ENCODE measurements around the gene CRP. TPM values are rescaled to one million over a fixed set of nuclear protein-coding genes. Genes with fewer than 3 reads are reported as not detected.
"Not testable (repeated sequence)": the region's sequence is repeated elsewhere in the genome, so short reads cannot be mapped to it uniquely, and the experiment has no call there.

CRP gene
- total and polyA plus RNA-seq, 2 experiments from 2014 or later: not detected

- no peaks in the 10 kb centered on the region for H3K9me3 ChIP-seq (ENCODE audit: low read depth)
- 66% methylated on average over 3 of the region's 3 CpGs for WGBS (ENCODE audit: low lambda C conversion rate, missing lambda C conversion rate)
- H3K79me2 ChIP-seq: no peaks in the 10 kb centered on the region
- H3K27me3 ChIP-seq: no peaks in the 10 kb centered on the region
- H3K4me2 ChIP-seq: no peak overlapping the region
- no peak for DNase-seq (ENCODE audit: low spot score)
- H3K4me1 ChIP-seq (ENCODE audit: insufficient read depth): no peaks in the 10 kb centered on the region
- no peak overlapping the region for H3K27ac ChIP-seq
- no peak overlapping the region for H2AFZ ChIP-seq
- H3K9me2 ChIP-seq (replicated peaks; ENCODE audit: insufficient read depth): no peaks in the 10 kb centered on the region
- no peaks in the 10 kb centered on the region for H3K36me3 ChIP-seq (replicated peaks; ENCODE audit: insufficient read depth, low read depth)
- no peak for TF ChIP-seq EZH2phosphoT487 (IDR thresholded peaks at IDR 0.05; ENCODE audit: low read depth, severe bottlenecking, unreplicated experiment)
- no peak for TF ChIP-seq EZH2 (IDR thresholded peaks at IDR 0.05; ENCODE audit: borderline replicate concordance)
- no peak for TF ChIP-seq CTCF (IDR thresholded peaks at IDR 0.05; ENCODE audit: poor library complexity)
- H4K20me1 ChIP-seq (ENCODE audit: insufficient read depth, poor library complexity, severe bottlenecking): no peaks in the 10 kb centered on the region
- H3K4me3 ChIP-seq: no peak overlapping the region
These were observed 32.3 kb upstream of the CRP start for GRCh38 chr1:159746666-159747065.

GRCh38 chr1:159743651-159744410 lies 29.4 kb upstream of the CRP start:
- DNase-seq (ENCODE audit: low spot score): no peak
- H3K4me1 ChIP-seq (ENCODE audit: insufficient read depth): no peaks in the 10 kb centered on the region
- H3K27me3 ChIP-seq: no peaks in the 10 kb centered on the region
- H2AFZ ChIP-seq: no peak overlapping the region
- H3K36me3 ChIP-seq (replicated peaks; ENCODE audit: insufficient read depth, low read depth): no peaks in the 10 kb centered on the region
- H3K9me2 ChIP-seq (replicated peaks; ENCODE audit: insufficient read depth): no peaks in the 10 kb centered on the region
- H3K27ac ChIP-seq: no peak overlapping the region
- H3K4me3 ChIP-seq: no peak overlapping the region
- H3K9me3 ChIP-seq (ENCODE audit: low read depth): no peaks in the 10 kb centered on the region
- 77% methylated on average over 5 of the region's 5 CpGs for WGBS (ENCODE audit: low lambda C conversion rate, missing lambda C conversion rate)
- TF ChIP-seq EZH2 (IDR thresholded peaks at IDR 0.05; ENCODE audit: borderline replicate concordance) (no peak), CTCF (IDR thresholded peaks at IDR 0.05; ENCODE audit: poor library complexity) (no peak), EZH2phosphoT487 (IDR thresholded peaks at IDR 0.05; ENCODE audit: low read depth, severe bottlenecking, unreplicated experiment) (no peak)
- H4K20me1 ChIP-seq (ENCODE audit: insufficient read depth, poor library complexity, severe bottlenecking): no peaks in the 10 kb centered on the region
- no peaks in the 10 kb centered on the region for H3K79me2 ChIP-seq
- no peak overlapping the region for H3K4me2 ChIP-seq

DNA sequence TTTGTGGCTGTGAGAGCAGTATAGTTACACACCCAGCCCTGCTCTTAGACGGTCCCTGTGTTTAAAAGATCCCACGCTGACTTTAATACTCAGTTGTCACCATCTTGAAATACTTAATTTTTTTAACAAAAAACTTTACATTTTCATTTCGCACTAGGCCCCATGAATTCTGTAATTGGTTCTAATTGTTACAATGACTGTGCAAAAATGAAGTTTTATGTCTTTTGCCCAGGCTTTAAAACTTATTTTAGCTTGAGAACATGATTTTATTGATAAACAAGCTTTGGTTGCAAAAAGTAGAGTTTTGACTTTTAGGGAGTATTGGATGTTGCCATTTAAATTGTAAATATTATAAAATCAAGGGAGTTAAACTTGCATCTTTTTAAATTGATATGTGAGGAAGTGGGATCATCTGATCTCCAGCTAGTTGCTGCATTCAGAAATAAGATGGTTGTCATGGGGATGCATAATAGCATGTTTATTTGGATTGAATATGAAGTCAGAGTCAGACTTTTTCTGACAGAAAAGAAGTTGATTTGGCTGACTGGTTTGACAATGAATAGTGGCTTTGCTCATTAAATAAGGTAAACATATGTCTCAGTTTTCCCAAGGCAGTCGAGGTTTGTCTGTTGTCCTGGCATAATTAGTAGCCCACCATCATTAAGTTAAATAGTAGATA lies 23.0 kb upstream of the CRP start:
- no peak overlapping the region for H3K4me2 ChIP-seq
- H2AFZ ChIP-seq: no peak overlapping the region
- H3K9me3 ChIP-seq (ENCODE audit: low read depth): no peaks in the 10 kb centered on the region
- no peak for TF ChIP-seq EZH2phosphoT487 (IDR thresholded peaks at IDR 0.05; ENCODE audit: low read depth, severe bottlenecking, unreplicated experiment)
- no peak for TF ChIP-seq EZH2 (IDR thresholded peaks at IDR 0.05; ENCODE audit: borderline replicate concordance)
- TF ChIP-seq CTCF (IDR thresholded peaks at IDR 0.05; ENCODE audit: poor library complexity): no peak
- H3K27me3 ChIP-seq: no peaks in the 10 kb centered on the region
- H3K36me3 ChIP-seq (replicated peaks; ENCODE audit: insufficient read depth, low read depth): no peaks in the 10 kb centered on the region
- no peak overlapping the region for H3K4me3 ChIP-seq
- WGBS (ENCODE audit: low lambda C conversion rate, missing lambda C conversion rate): 62% methylated on average over 4 of the region's 4 CpGs
- H3K79me2 ChIP-seq: no peaks in the 10 kb centered on the region
- H4K20me1 ChIP-seq (ENCODE audit: insufficient read depth, poor library complexity, severe bottlenecking): no peaks in the 10 kb centered on the region
- no peak for DNase-seq (ENCODE audit: low spot score)
- H3K27ac ChIP-seq: no peak overlapping the region
- no peaks in the 10 kb centered on the region for H3K9me2 ChIP-seq (replicated peaks; ENCODE audit: insufficient read depth)
- H3K4me1 ChIP-seq (ENCODE audit: insufficient read depth): no peaks in the 10 kb centered on the region

- WGBS (ENCODE audit: low lambda C conversion rate, missing lambda C conversion rate): 78% methylated on average over 6 of the region's 6 CpGs
- H2AFZ ChIP-seq; H4K20me1 ChIP-seq (ENCODE audit: insufficient read depth, poor library complexity, severe bottlenecking); H3K36me3 ChIP-seq (replicated peaks; ENCODE audit: insufficient read depth, low read depth); H3K27me3 ChIP-seq; H3K9me3 ChIP-seq (ENCODE audit: low read depth); H3K79me2 ChIP-seq; H3K27ac ChIP-seq; H3K4me2 ChIP-seq; H3K9me2 ChIP-seq (replicated peaks; ENCODE audit: insufficient read depth); H3K4me1 ChIP-seq (ENCODE audit: insufficient read depth); DNase-seq (ENCODE audit: low spot score); H3K4me3 ChIP-seq: not testable (repeated sequence)
These were observed 8.8 kb upstream of the CRP start for GRCh38 chr1:159723188-159723587.

Data from hepatocyte (in vitro differentiated cells).